Activated T-cell treated with anti-CD3 and anti-CD28 coated beads for 24 hours (primary cell): Measurements from ENCODE around the gene CACNA1A.
A peak's percentile ranks its signal among the peaks of the same experiment; 100 is the strongest.
"Not testable (repeated sequence)": the region's sequence is repeated elsewhere in the genome, so short reads cannot be mapped to it uniquely, and the experiment has no call there.

ENCODE experiments used
- DNase-seq: peaks from one replicate; pipeline ENCODE4 v3.0.0-alpha.2; 2020; ENCODE audit warnings: low read depth

CACNA1A gene

GRCh38 chr19:13277104-13277809 is 229.0 kb downstream of the CACNA1A start:
- DNase-seq: peak; percentile 68

- DNase-seq: no peak
Measured at GRCh38 chr19:13275016-13275722, 231.1 kb downstream of the CACNA1A start.

- no peak for DNase-seq
Measured at GRCh38 chr19:13270514-13271105, 235.7 kb downstream of the CACNA1A start.

- no peak for DNase-seq
Measured at GRCh38 chr19:13269348-13269747, 236.9 kb downstream of the CACNA1A start.

- no peak for DNase-seq
Measured at GRCh38 chr19:13267889-13268288, 238.4 kb downstream of the CACNA1A start.

- DNase-seq: no peak
Measured at GRCh38 chr19:13267131-13267530, 239.1 kb downstream of the CACNA1A start.

- DNase-seq: no peak
Measured at GRCh38 chr19:13262450-13262849, 243.8 kb downstream of the CACNA1A start.

- DNase-seq: peak; percentile 25
Measured at GRCh38 chr19:13260883-13261653, 245.2 kb downstream of the CACNA1A start.

- DNase-seq: no peak
Measured at GRCh38 chr19:13256918-13257317, 249.4 kb downstream of the CACNA1A start.

- not testable (repeated sequence) for DNase-seq
Measured at GRCh38 chr19:13256398-13256797, 249.9 kb downstream of the CACNA1A start.

- DNase-seq: no peak
Measured at GRCh38 chr19:13255719-13256059, 250.6 kb downstream of the CACNA1A start.

GRCh38 chr19:13255041-13255718 is 251.1 kb downstream of the CACNA1A start:
- DNase-seq: no peak

GRCh38 chr19:13252569-13253335 is 253.5 kb downstream of the CACNA1A start:
- no peak for DNase-seq

GRCh38 chr19:13244920-13245319 is 261.4 kb downstream of the CACNA1A start:
- no peak for DNase-seq

- peak; percentile 23 for DNase-seq
Measured at GRCh38 chr19:13241231-13242104, 264.8 kb downstream of the CACNA1A start.

GRCh38 chr19:13240312-13241022 is 265.8 kb downstream of the CACNA1A start:
- DNase-seq: no peak

GRCh38 chr19:13238891-13239534 is 267.3 kb downstream of the CACNA1A start:
- no peak for DNase-seq

GRCh38 chr19:13234518-13234917 is 271.8 kb downstream of the CACNA1A start:
- DNase-seq: peak; percentile 49

GRCh38 chr19:13231663-13232062 is 274.6 kb downstream of the CACNA1A start:
- DNase-seq: no peak
